ENCODE data around the gene WASL. TPM values are rescaled to one million over a fixed set of nuclear protein-coding genes. Genes with fewer than 3 reads are reported as not detected.

The WASL gene
- total RNA-seq, 1 experiment from 2014 or later: 8.5 TPM

DNA sequence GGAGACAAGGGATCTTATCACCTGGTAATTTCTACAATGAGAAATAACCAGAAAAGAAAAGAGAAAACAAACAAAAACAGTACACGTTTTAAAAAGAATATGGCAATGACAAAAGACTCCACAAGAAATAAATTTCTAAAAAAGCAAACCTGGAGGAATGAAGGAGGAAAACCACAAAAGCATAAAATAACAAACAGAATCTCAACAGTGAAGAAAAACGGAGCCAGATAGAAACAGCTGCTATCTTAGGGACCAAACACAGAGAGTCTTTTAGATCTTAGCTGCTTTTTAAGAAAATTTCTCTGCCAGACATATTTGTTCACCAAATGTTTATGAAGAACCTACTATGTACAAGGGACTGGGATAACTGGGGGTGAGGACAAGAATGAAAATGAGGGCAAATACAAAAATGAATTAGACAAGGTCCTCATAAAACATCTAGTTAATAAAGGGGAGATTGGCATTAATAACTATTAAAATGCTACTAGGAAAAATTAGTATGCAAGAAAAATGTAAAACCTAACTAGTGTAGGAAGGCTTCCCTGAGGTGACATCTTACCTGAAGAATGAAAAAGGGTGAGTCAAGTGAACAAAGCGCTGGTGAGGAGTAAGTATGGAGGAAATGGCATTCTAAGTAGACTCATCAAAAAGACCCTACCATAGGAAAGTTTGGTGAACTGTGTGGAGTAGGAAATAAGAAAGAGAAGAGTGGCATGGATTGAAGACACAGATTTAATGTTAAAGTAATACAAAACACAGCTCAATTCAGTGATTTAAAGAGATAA is 34.3 kb downstream of the WASL start:
- BruUV-seq (replicated peaks): no TSS peak
- intact Hi-C loops (cut with micrococcal nuclease): loop anchor here (5.0 kb wide), 1 partner anchor 33 kb away; the partner anchor contains the start of gene WASL

GRCh38 chr7:123712619-123713018 is 36.2 kb downstream of the WASL start:
- peaks cover 17% of the 10 kb centered on the region for H3K4me1 ChIP-seq (ENCODE audit: insufficient read depth, low read length)
- ATAC-seq: no peak
- H3K9ac ChIP-seq (ENCODE audit: low read length): no peak overlapping the region
- no peak overlapping the region for H3K4me3 ChIP-seq (ENCODE audit: low read length)
- H4K20me1 ChIP-seq (ENCODE audit: low read length): no peaks in the 10 kb centered on the region
- no peak overlapping the region for H2AFZ ChIP-seq (ENCODE audit: low read length)
- no peaks in the 10 kb centered on the region for H3K9me2 ChIP-seq (replicated peaks; ENCODE audit: low read length)
- POLR2A ChIA-PET (ENCODE audit: unreplicated experiment): no interaction called here
- intact Hi-C loops (cut with micrococcal nuclease): loop anchor here (5.0 kb wide), 1 partner anchor 35 kb away; the partner anchor contains the start of gene WASL
- CTCF ChIA-PET: no interaction called here
- no peaks in the 10 kb centered on the region for H3K27me3 ChIP-seq (ENCODE audit: low read length)
- no peaks in the 10 kb centered on the region for H3F3A ChIP-seq (ENCODE audit: low read length, unreplicated experiment)
- no peak overlapping the region for H3K4me2 ChIP-seq (ENCODE audit: low read length)
- TF ChIP-seq EZH2phosphoT487 (IDR thresholded peaks at IDR 0.05; ENCODE audit: borderline replicate concordance, low read length) (no peak), EZH2 (IDR thresholded peaks at IDR 0.05; ENCODE audit: low read length, unreplicated experiment) (no peak), CTCF (conservative IDR thresholded peaks at IDR 0.05; ENCODE audit: low read depth, low read length) (no peak)
- no peak for DNase-seq
- H3K79me2 ChIP-seq (ENCODE audit: low read length): peaks cover 29% of the 10 kb centered on the region
- H3K36me3 ChIP-seq (ENCODE audit: low read depth, low read length): peaks cover 5% of the 10 kb centered on the region; the same call in 1 of the 2 replicates
- no TSS peak for BruUV-seq (replicated peaks)
- no peak overlapping the region for H3K27ac ChIP-seq (ENCODE audit: low read length)
- no peaks in the 10 kb centered on the region for H3K9me3 ChIP-seq (ENCODE audit: low read length)

More for the DNA sequence above, 34.3 kb downstream of the WASL start:
- Histone ChIP-seq H3K27ac (ENCODE audit: low read length) (no peak overlapping the region), H4K20me1 (ENCODE audit: low read length) (0 out of 2 replicates have a peak, but pooled peaks cover 6% of the 10 kb centered on the region), H3K27me3 (ENCODE audit: low read length) (no peaks in the 10 kb centered on the region), H3K9me2 (replicated peaks; ENCODE audit: low read length) (no peaks in the 10 kb centered on the region), H3K79me2 (ENCODE audit: low read length) (peaks cover 47% of the 10 kb centered on the region), H3K9me3 (ENCODE audit: low read length) (no peaks in the 10 kb centered on the region), H3K36me3 (ENCODE audit: low read depth, low read length) (no peaks in the 10 kb centered on the region), H2AFZ (ENCODE audit: low read length) (no peak overlapping the region), H3F3A (ENCODE audit: low read length, unreplicated experiment) (no peaks in the 10 kb centered on the region), H3K4me2 (ENCODE audit: low read length) (no peak overlapping the region), H3K9ac (ENCODE audit: low read length) (no peak overlapping the region), H3K4me1 (ENCODE audit: insufficient read depth, low read length) (peaks cover 17% of the 10 kb centered on the region), H3K4me3 (ENCODE audit: low read length) (no peak overlapping the region)
- no peak for TF ChIP-seq CTCF (conservative IDR thresholded peaks at IDR 0.05; ENCODE audit: low read depth, low read length)
- ATAC-seq (no peak), DNase-seq (no peak)
- ChIA-PET CTCF (no interaction called here), POLR2A (ENCODE audit: unreplicated experiment) (interaction anchor here (0.6 kb wide), 2 partner anchors 13 to 193 kb away, joined by 3 to 5 read pairs; no protein-coding TSS in a partner anchor)

GRCh38 chr7:123711832-123712293 is 36.9 kb downstream of the WASL start:
- ATAC-seq: no peak
- no peak for DNase-seq
- Histone ChIP-seq H3K9me2 (replicated peaks; ENCODE audit: low read length) (no peaks in the 10 kb centered on the region), H3K4me1 (ENCODE audit: insufficient read depth, low read length) (peaks cover 17% of the 10 kb centered on the region), H3F3A (ENCODE audit: low read length, unreplicated experiment) (no peaks in the 10 kb centered on the region), H3K36me3 (ENCODE audit: low read depth, low read length) (peaks cover 7% of the 10 kb centered on the region; the same call in 1 of the 2 replicates), H3K79me2 (ENCODE audit: low read length) (peaks cover 25% of the 10 kb centered on the region), H2AFZ (ENCODE audit: low read length) (no peak overlapping the region), H4K20me1 (ENCODE audit: low read length) (no peaks in the 10 kb centered on the region), H3K4me3 (ENCODE audit: low read length) (no peak overlapping the region), H3K4me2 (ENCODE audit: low read length) (no peak overlapping the region), H3K9me3 (ENCODE audit: low read length) (no peaks in the 10 kb centered on the region), H3K9ac (ENCODE audit: low read length) (no peak overlapping the region), H3K27me3 (ENCODE audit: low read length) (no peaks in the 10 kb centered on the region), H3K27ac (ENCODE audit: low read length) (no peak overlapping the region)
- ChIA-PET POLR2A (ENCODE audit: unreplicated experiment) (no interaction called here), CTCF (no interaction called here)
- intact Hi-C loops (cut with micrococcal nuclease): loop anchor here (5.0 kb wide), 1 partner anchor 35 kb away; the partner anchor contains the start of gene WASL
- TF ChIP-seq EZH2 (IDR thresholded peaks at IDR 0.05; ENCODE audit: low read length, unreplicated experiment) (no peak), EZH2phosphoT487 (IDR thresholded peaks at IDR 0.05; ENCODE audit: borderline replicate concordance, low read length) (no peak), CTCF (conservative IDR thresholded peaks at IDR 0.05; ENCODE audit: low read depth, low read length) (no peak)
- no TSS peak for BruUV-seq (replicated peaks)
